Parathyroid adenoma (tissue), 2 donors: Measurements from ENCODE around the gene SPTBN2.

Experiments
- H2AFZ ChIP-seq: fragments of 300-600 bp; sonication (generic); one replicate; pipeline ENCODE4 v1.7.0; 2017; ENCODE audit warnings: antibody characterized with exemption, mild to moderate bottlenecking
- H3K27ac ChIP-seq: fragments of 300-600 bp; sonication (generic); one replicate; pipeline ENCODE4 v1.7.0; 2017
- H3K27me3 ChIP-seq: fragments of 300-600 bp; sonication (generic); one replicate; pipeline ENCODE4 v1.7.0; 2017; ENCODE audit warnings: low read length; ENCODE audit not compliant: control insufficient read depth, insufficient read depth
- H3K36me3 ChIP-seq: fragments of 300-600 bp; sonication (generic); one replicate; pipeline ENCODE4 v1.7.0; 2017; ENCODE audit warnings: low read length; ENCODE audit not compliant: control insufficient read depth, insufficient read depth
- H3K4me1 ChIP-seq: fragments of 300-600 bp; sonication (generic); one replicate; pipeline ENCODE4 v1.7.0; 2017; ENCODE audit warnings: control low read depth
- H3K4me2 ChIP-seq: fragments of 300-600 bp; sonication (generic); one replicate; pipeline ENCODE4 v1.7.0; 2017; ENCODE audit warnings: low read length
- H3K4me3 ChIP-seq: fragments of 300-600 bp; sonication (generic); one replicate; pipeline ENCODE4 v1.7.0; 2017; ENCODE audit warnings: low read depth, low read length
- H3K79me2 ChIP-seq: fragments of 300-600 bp; sonication (generic); one replicate; pipeline ENCODE4 v1.7.0; 2017; ENCODE audit warnings: control low read depth
- H3K9ac ChIP-seq: fragments of 300-600 bp; sonication (generic); one replicate; pipeline ENCODE4 v1.7.0; 2017; ENCODE audit warnings: mild to moderate bottlenecking
- H3K9me3 ChIP-seq: fragments of 300-600 bp; sonication (generic); one replicate; pipeline ENCODE4 v1.7.0; 2017; ENCODE audit warnings: low read length; ENCODE audit not compliant: control insufficient read depth
- CTCF ChIP-seq: fragments of 300-600 bp; sonication (generic); IDR thresholded peaks from one replicate; pipeline ENCODE4 v1.7.0; 2017; ENCODE audit warnings: antibody characterized with exemption, mild to moderate bottlenecking
- donor health status: primary hyperparathyroidism.

The SPTBN2 gene

GRCh38 chr11:66694732-66695207 is 34.2 kb downstream of the SPTBN2 start:
- Histone ChIP-seq H3K27ac (no peak overlapping the region), H3K9ac (no peak overlapping the region), H3K36me3 (no peaks in the 10 kb centered on the region), H3K4me1 (no peaks in the 10 kb centered on the region), H3K27me3 (no peaks in the 10 kb centered on the region), H3K4me3 (no peak overlapping the region), H3K9me3 (no peaks in the 10 kb centered on the region), H2AFZ (no peak overlapping the region), H3K79me2 (no peaks in the 10 kb centered on the region), H3K4me2 (no peak overlapping the region)
- TF ChIP-seq CTCF = peak; percentile 85

GRCh38 chr11:66694056-66694410 is 35.0 kb downstream of the SPTBN2 start:
- Histone ChIP-seq H3K4me1 (no peaks in the 10 kb centered on the region), H3K4me2 (no peak overlapping the region), H2AFZ (no peak overlapping the region), H3K36me3 (no peaks in the 10 kb centered on the region), H3K4me3 (no peak overlapping the region), H3K9me3 (no peaks in the 10 kb centered on the region), H3K27me3 (no peaks in the 10 kb centered on the region), H3K27ac (no peak overlapping the region), H3K79me2 (no peaks in the 10 kb centered on the region), H3K9ac (no peak overlapping the region)
- TF ChIP-seq CTCF = no peak

- Histone ChIP-seq H3K27ac (no peak overlapping the region), H3K9me3 (no peaks in the 10 kb centered on the region), H3K4me1 (no peaks in the 10 kb centered on the region), H3K4me2 (no peak overlapping the region), H3K4me3 (no peak overlapping the region), H3K9ac (no peak overlapping the region), H3K27me3 (no peaks in the 10 kb centered on the region), H3K36me3 (no peaks in the 10 kb centered on the region), H3K79me2 (no peaks in the 10 kb centered on the region), H2AFZ (no peak overlapping the region)
- TF ChIP-seq CTCF = no peak
Measured at GRCh38 chr11:66693356-66694055, 35.5 kb downstream of the SPTBN2 start.

- no peak overlapping the region for H3K9ac ChIP-seq
- no peak overlapping the region for H3K4me2 ChIP-seq
- H3K27ac ChIP-seq = no peak overlapping the region
- no peaks in the 10 kb centered on the region for H3K4me1 ChIP-seq
- TF ChIP-seq CTCF = no peak
- no peaks in the 10 kb centered on the region for H3K27me3 ChIP-seq
- no peak overlapping the region for H3K4me3 ChIP-seq
- no peak overlapping the region for H2AFZ ChIP-seq
- no peaks in the 10 kb centered on the region for H3K36me3 ChIP-seq
- H3K9me3 ChIP-seq = no peaks in the 10 kb centered on the region
- no peaks in the 10 kb centered on the region for H3K79me2 ChIP-seq
Measured at GRCh38 chr11:66692871-66693331, 36.1 kb downstream of the SPTBN2 start.

- no peak for TF ChIP-seq CTCF
Measured at GRCh38 chr11:66692446-66692845, 36.6 kb downstream of the SPTBN2 start.

More at GRCh38 chr11:66692446-66692845, 36.6 kb downstream of the SPTBN2 start:
- Histone ChIP-seq H3K27ac (no peak overlapping the region), H3K4me2 (no peak overlapping the region), H2AFZ (no peak overlapping the region), H3K79me2 (no peaks in the 10 kb centered on the region), H3K4me1 (no peaks in the 10 kb centered on the region), H3K9me3 (no peaks in the 10 kb centered on the region), H3K27me3 (no peaks in the 10 kb centered on the region), H3K36me3 (no peaks in the 10 kb centered on the region), H3K4me3 (no peak overlapping the region), H3K9ac (no peak overlapping the region)
